OCI-LY7 (cell line): Measurements from ENCODE around the gene NAV2.

Experiments
- CTCF ChIP-seq: fragments of 200-600 bp; sonication (generic); conservative IDR thresholded peaks from 2 replicates; pipeline ENCODE4 v1.5.1; 2014; ENCODE audit warnings: mild to moderate bottlenecking, antibody characterized with exemption, low read length, moderate library complexity, mixed read lengths
- EZH2phosphoT487 ChIP-seq: fragments of 200-600 bp; sonication (generic); IDR thresholded peaks from 2 replicates; pipeline ENCODE4 v1.6.1; 2018; ENCODE audit warnings: low read depth, borderline replicate concordance, mild to moderate bottlenecking, mixed run types, antibody characterized with exemption, low read length, moderate library complexity, mixed read lengths

- TF ChIP-seq CTCF, result no peak
- TF ChIP-seq EZH2phosphoT487, result no peak
These were observed 209.5 kb downstream of the NAV2 start for GRCh38 chr11:19921976-19922688.
